OCI-LY3 (cell line): ENCODE results near the gene GPATCH1.

Experiments used
- H2AFZ ChIP-seq: fragments of 200-600, 300-600 bp; shearing (Covaris generic); 2 replicates; pipeline ENCODE4 v1.6.0; 2014; ENCODE audit warnings: antibody characterized with exemption, low read depth, low read length
- H3K27ac ChIP-seq: fragments of 200-600, 300-600 bp; sonication (generic); 2 replicates; pipeline ENCODE4 v1.5.1; 2014; ENCODE audit warnings: mild to moderate bottlenecking, low read length, moderate library complexity, mixed read lengths
- H3K27me3 ChIP-seq: fragments of 200-600, 300-600 bp; sonication (generic); 2 replicates; pipeline ENCODE4 v1.6.1; 2014; ENCODE audit warnings: low read depth, low read length, mixed read lengths
- H3K36me3 ChIP-seq: fragments of 200-600, 300-600 bp; sonication (generic); replicated peaks from 2 replicates; pipeline ENCODE3; 2014; ENCODE audit warnings: low read depth, low read length, mixed read lengths
- H3K4me1 ChIP-seq: fragments of 300-600, 200-600 bp; sonication (generic); 2 replicates; pipeline ENCODE4 v1.6.1; 2014; ENCODE audit warnings: low read length, mixed read lengths
- H3K4me2 ChIP-seq: fragments of 200-600, 300-600 bp; sonication (generic); 2 replicates; pipeline ENCODE4 v1.6.1; 2014; ENCODE audit warnings: low read length, mixed read lengths
- H3K4me3 ChIP-seq: fragments of 300-600, 200-600 bp; sonication (generic); 2 replicates; pipeline ENCODE4 v1.5.1; 2014; ENCODE audit warnings: antibody characterized with exemption, mild to moderate bottlenecking, low read length, moderate library complexity
- H3K79me2 ChIP-seq: fragments of 300-600, 200-600 bp; shearing (Covaris generic); 2 replicates; pipeline ENCODE4 v1.6.1; 2014; ENCODE audit warnings: mild to moderate bottlenecking, low read length, mixed read lengths
- H3K9ac ChIP-seq: fragments of 300-600, 200-600 bp; shearing (Covaris generic); 2 replicates; pipeline ENCODE4 v1.6.0; 2014; ENCODE audit warnings: mild to moderate bottlenecking, low read length, moderate library complexity
- H3K9me3 ChIP-seq: fragments of 200-600, 300-600 bp; shearing (Covaris generic); 2 replicates; pipeline ENCODE4 v1.6.1; 2014; ENCODE audit warnings: low read length, mixed read lengths; ENCODE audit not compliant: insufficient read depth
- H4K20me1 ChIP-seq: fragments of 200-600, 300-600 bp; sonication (generic); 2 replicates; pipeline ENCODE4 v1.6.1; 2016; ENCODE audit warnings: low read length, mixed read lengths; ENCODE audit not compliant: insufficient read depth
- EZH2phosphoT487 ChIP-seq: fragments of 200-600 bp; shearing (Covaris generic); IDR thresholded peaks from 2 replicates; pipeline ENCODE4 v1.6.1; 2018; ENCODE audit warnings: antibody characterized with exemption, mixed run types, low read depth
- TF ChIP-seq, protein P1 (sequence below): fragments of 200-600, 300-600 bp; sonication (generic); IDR thresholded peaks from 2 replicates; pipeline ENCODE4 v1.5.1; 2014; ENCODE audit warnings: antibody characterized with exemption, low read length, low read depth

Gene GPATCH1

DNA sequence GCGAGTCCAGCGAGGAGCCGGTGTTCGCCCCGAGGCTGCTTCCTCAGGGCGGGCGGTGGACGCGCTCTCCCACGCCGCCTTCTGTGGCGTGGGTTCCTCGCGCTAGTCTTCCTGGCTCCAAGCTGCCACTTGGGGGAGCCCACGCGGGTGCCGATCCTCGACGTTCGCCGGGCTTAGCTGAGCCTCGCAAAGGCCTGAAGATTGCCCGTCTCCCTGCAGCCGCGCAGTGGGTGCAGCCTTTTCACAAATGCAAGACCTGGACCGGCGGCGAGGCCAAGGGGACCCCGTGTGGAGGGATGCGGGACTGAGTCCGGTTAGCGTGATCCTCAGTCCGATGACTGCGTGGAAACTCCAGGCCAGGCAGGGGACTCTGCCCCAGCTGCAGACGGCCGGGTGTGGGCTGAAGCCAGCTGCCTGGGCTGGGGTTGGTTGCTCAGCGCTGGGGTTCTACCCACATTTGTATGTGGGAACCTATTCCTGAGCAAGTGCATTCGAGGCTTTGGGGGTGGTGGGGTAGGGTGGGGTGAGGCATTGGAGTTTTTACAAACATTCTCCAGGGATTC, 96.5 kb downstream of the GPATCH1 start:
- peak overlapping the region; percentile 67 for H2AFZ ChIP-seq
- H3K27me3 ChIP-seq: no peaks in the 10 kb centered on the region
- no peaks in the 10 kb centered on the region for H4K20me1 ChIP-seq
- TF ChIP-seq EZH2phosphoT487: no peak
- TF ChIP-seq, protein P1, sequence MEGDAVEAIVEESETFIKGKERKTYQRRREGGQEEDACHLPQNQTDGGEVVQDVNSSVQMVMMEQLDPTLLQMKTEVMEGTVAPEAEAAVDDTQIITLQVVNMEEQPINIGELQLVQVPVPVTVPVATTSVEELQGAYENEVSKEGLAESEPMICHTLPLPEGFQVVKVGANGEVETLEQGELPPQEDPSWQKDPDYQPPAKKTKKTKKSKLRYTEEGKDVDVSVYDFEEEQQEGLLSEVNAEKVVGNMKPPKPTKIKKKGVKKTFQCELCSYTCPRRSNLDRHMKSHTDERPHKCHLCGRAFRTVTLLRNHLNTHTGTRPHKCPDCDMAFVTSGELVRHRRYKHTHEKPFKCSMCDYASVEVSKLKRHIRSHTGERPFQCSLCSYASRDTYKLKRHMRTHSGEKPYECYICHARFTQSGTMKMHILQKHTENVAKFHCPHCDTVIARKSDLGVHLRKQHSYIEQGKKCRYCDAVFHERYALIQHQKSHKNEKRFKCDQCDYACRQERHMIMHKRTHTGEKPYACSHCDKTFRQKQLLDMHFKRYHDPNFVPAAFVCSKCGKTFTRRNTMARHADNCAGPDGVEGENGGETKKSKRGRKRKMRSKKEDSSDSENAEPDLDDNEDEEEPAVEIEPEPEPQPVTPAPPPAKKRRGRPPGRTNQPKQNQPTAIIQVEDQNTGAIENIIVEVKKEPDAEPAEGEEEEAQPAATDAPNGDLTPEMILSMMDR: peak; percentile 60
- H3K27ac ChIP-seq: peak overlapping the region; percentile 68
- peak overlapping the region; percentile 91 for H3K4me3 ChIP-seq
- H3K79me2 ChIP-seq: peaks cover 13% of the 10 kb centered on the region
- H3K9ac ChIP-seq: peak overlapping the region; percentile 57
- no peaks in the 10 kb centered on the region for H3K9me3 ChIP-seq
- H3K4me1 ChIP-seq: peaks cover 11% of the 10 kb centered on the region; the same call in 1 of the 2 replicates
- H3K36me3 ChIP-seq: no peaks in the 10 kb centered on the region
- peak overlapping the region; percentile 90 for H3K4me2 ChIP-seq
